HG03571 (cell line): ENCODE measurements around the gene ANO3.

Source experiments
- ATAC-seq: cut with Tn5 transposase; IDR thresholded peaks from one replicate; pipeline ENCODE4 v1.9.1; 2021; ENCODE audit not compliant: unreplicated experiment

ANO3 gene

DNA sequence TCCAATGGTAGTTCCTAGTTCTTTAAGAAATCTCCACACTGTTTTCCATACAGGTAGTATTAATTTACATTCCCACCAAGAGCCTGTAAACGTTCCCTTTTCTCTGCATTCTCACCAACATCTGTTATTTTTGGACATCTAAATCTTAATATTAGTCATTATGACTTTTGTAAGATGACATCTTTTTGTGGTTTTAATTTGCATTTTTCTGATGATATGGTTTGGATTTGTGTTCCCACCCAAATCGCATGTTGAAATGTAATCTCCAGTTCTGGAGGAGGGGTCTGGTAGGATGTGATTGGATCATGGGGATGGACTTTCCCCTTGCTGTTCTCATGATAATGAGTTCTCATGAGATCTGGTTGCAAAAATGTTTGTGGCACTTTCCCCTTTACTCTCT lies 151.2 kb downstream of the ANO3 start:
- no peak for ATAC-seq

DNA sequence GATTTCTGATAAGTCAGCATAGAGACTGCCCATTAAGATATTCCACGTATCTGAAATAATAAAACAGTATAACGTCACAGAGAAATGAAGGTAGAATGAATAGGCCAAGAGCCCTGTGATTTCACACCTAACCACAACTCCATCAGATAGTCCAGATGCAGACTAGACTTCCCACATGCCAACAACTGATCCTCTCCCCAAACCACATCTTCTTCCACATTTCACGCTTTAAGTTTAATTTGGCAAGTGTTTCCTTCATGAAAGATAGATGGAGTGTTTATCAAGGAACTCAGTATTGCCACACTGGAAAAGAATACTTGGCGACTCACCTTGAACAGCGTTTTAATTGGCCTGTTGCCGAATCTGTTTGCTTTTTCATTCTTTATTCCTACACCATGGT lies 158.6 kb downstream of the ANO3 start:
- no peak for ATAC-seq

DNA sequence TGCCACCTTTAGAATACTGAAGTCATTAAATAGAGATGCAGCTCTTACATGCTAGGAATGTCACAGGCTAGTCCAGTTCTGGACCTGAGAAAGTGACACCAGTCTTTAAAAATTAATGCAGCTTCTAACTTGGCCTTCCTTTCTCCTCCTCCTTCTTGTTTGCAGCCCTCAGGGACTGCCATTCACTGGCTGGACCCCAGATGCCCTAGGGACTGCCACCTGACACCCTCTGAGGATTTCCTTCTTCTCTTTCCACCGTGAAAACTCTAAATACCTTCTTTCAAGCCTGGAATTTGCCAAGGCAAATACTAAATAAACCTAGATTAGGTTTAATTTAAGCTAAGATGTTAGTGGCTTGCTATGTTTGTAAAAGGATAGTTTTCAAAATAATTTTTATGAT lies 161.7 kb downstream of the ANO3 start:
- no peak for ATAC-seq

DNA sequence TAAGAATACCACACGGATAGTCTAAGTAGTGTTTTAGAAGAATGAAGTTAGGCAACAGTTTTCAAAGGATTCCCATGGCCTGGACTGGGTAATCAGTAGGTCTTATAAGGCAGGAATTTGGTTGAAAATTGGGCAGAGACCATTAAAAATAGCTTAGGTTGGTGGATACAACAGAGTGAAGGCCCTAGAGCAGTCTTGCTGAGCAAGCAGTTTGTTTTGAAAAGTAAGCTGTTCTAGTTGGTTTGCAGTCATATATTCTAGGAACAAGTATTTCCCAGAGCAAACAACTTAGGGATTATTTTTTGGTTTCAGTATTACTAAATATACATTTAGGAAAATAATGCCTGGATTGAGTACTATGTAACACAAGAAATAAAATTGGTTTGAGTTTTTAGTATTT lies 175.3 kb downstream of the ANO3 start:
- ATAC-seq: no peak

DNA sequence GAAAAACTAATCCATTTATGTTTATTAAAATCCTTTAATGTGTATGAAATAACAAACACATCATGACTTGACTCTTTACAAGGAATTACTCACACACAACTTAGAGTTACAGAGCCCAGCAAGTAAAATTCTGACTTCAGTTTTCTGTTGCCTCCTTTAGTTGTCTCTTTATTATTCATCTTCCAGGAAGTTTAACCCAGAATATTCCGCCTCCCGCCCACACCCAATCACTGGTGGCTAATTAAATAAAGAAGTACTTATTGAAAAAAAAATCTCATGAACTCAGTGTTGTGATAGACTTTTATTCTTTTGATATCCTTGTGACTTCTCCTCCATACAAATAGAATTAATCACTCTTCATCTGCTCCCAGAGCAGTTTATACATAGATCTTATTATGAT lies 178.2 kb downstream of the ANO3 start:
- no peak for ATAC-seq

DNA sequence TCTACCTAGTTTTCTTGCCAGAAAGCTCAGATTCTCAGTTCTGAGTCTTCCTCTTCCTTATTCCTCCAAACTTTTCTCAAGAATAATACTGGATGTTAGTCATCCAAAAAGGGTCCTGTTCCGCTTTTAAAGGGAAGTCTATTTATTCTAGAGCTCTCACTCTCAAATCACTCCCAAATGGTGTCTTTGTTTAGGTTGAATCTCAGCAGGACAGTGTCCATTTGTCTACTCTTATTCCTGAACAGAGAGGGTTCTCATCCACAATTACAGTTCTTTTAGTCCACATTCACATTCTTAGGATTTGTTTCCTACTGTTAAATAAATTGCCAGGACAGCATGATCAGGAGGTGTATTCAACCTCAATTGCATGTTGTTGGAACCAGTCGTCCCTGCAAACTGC lies 178.8 kb downstream of the ANO3 start:
- ATAC-seq: no peak

DNA sequence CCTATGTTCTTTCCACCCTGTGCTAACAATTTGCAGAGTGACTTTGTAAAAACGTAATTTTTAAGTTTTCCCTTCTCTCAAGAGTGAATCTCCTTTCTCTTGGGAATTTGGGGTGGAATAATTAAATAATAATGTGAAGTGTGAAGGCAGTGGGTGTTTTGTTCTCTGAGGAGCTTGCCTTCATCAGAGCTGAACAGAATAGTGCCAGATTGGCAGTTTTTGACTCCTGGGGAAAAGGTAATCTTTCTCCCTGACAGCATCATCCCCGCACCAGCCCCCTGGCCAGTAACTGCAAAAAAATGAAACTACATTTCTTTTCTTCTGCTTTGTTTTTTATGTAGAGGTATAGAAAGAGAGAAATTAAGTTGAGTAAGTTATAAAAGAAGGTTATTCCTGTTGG lies 180.3 kb downstream of the ANO3 start:
- ATAC-seq: no peak

DNA sequence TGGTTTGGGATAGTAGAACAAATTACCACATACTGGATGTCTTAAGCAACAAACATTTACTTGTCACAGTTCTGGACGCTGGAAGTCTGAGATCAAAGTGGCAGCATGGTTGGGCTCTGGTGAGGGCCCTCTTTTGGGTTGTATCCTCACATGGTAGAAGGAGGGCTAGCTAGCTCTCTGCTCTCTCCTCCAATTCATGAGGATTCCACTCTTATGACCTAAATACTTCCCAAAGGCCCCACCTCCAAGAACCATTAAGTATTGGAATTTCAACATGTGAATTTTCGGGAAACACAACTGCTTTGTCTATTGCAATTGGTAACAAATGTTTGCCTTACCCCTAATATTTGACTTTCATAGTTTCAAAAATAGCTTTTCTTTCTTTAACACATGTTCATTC lies 187.5 kb downstream of the ANO3 start:
- ATAC-seq: no peak

DNA sequence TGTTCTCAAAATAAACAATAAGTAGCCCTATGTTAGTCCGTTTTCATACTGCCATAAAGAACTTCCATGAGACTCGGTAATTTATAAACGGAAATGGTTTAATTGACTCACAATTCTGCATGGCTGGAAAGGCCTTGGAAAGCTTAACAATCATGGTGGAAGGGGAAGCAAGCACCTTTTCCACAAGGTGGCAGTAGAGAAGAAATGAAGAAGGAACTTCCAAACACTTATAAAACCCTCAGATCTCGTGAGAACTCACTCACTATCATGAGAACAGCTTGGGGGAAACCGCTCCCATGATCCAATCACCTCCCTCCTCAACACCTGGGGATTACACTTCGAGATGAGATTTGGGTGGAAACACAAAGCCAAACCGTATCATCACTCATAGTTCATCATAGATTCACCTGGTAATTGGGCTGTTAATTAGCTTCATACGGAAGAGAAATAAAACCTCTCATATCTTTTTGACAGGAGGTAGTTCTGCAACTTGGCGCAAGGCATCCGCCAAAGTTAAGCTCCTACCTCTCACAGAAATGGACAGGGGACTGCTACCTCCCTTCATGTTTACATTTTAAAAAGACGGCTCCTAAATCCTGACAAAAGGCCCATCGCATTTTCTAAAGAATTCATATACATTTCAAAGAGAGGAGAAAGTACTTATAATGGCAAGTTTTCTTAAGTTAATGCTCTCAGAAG lies 191.1 kb downstream of the ANO3 start:
- ATAC-seq: no peak

DNA sequence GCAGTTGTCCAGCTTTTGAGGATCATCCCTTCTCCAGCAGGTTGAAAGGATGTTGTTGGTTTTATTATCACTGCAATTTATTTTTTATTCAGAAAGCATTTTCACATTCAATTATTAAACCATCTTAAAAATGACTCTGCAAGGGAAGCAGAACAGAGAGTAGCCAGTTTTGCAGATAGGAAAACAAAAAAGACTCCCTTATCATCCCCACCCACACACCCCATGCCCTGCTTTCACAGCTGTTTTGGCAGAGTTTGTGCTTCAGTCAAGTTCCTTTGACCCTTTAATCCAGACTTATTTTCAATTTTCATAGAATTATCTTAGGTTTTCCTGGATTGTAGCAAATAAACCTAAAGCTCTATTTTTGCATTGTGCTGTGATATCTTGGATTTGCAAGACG lies 195.8 kb downstream of the ANO3 start:
- ATAC-seq: no peak

DNA sequence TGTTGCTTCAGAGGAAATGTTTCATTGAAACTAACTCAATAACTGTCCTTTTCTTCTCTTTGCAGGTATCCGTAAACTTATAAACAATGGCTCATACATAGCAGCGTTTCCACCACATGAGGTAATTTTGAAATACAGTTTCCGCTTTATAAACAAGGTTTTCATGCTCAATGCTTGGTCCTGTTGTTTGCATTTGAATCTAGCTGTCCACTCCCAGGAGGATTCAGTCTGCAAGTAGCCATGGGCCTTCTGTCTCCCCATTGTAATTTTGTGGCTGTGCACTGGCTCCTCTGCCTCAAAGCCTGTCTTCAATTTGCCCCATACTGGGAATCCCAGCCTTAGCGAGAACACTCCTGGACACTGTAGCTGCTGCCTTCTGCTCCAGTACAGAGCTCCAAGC lies 205.4 kb downstream of the ANO3 start:
- no peak for ATAC-seq

DNA sequence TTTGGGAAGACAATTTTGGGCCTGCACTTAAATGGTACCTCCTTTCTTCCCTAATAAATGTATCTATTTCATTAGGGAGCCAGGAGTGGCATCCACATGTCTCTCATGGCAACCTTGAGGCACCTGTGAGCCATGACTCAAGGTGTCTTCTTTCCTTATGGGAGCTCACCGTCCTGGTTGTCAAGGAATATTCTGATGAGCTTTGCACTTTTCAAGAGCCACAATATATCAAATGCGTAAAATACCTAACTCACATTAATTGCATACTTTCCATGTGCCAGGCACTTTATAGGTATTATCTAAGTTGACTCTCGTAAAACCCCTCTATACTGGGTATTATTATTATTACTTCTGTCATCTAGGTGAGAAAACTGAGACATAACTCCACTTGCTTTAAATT lies 207.6 kb downstream of the ANO3 start:
- no peak for ATAC-seq

DNA sequence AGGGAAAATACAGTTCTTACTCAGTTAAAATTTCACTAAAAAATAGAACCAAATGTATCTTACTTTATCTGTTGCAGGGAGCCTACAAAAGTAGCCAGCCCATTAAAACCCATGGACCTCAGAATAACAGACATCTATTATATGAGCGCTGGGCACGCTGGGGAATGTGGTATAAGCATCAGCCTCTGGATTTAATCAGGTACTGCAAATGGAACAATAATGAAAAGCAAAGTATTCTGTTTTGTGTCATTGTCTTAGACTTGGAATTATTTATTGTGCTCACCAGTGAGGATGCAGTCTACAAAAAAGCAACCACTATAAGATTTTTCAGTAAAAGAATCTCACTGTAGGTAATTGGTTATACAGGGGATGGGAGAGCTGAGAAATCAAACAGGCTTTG lies 209.9 kb downstream of the ANO3 start:
- ATAC-seq: no peak

DNA sequence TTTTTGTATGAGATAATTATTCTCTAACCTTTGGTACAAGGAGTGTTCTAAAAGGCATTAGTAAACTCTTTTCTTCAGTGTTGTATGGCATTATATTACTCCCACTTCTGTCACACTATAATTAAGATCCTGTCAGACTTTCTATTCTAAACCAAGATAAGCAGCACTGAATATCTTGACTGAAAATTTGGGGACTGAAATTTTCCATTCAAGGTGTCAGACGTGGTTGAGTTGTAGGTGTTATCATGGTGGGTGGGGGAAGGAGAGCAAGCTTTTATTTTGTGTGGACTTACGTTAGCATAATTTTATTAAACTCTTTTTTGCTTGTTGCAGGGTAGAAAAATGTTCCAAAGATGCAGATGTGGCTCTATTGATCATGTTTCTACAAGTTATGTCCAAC lies 217.2 kb downstream of the ANO3 start:
- ATAC-seq: no peak

DNA sequence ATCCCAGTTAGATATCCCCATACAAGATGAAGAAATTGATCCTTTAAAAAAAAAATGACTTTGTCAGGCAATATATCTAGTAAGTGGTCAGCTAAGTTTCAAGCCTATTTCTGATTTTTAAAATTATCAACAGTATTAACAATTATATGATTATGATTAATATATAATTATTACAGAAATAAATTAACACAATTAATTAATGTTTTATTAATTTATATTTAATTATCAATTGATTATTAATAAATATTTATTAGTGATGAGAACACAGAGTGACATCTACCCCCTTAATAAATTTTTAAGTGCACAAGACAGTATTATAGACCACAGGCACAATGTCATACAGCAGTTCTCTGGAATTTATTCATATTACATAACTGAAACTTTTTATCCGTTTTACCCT lies 218.1 kb downstream of the ANO3 start:
- no peak for ATAC-seq

DNA sequence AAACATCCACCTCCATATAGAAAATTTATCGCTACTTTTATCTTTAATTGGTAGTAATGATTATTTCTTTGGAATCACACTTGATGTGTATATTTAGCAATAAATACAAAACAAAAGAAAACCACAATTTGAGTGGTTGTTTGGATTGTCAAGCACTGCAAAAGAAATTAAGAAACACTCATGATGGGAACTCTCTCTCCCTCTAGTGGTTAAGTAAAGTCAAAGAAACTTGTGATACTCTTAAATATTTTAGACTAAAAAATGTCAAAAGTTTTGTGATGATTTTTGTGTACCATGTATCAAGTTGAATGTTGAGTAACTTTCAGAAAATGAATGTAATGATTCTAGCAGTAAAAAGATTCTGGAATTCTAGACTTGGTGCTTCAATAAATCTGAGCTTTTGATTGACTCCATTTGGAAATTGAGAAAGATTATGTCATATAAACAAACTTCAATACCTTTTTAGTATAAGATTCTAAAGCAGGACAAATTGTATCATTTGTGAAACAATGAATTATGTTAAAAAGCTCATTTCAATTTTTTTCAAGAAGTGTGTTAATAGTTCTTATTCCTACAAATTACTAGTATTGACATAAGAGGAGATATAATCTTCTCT lies 219.4 kb downstream of the ANO3 start:
- ATAC-seq: no peak

DNA sequence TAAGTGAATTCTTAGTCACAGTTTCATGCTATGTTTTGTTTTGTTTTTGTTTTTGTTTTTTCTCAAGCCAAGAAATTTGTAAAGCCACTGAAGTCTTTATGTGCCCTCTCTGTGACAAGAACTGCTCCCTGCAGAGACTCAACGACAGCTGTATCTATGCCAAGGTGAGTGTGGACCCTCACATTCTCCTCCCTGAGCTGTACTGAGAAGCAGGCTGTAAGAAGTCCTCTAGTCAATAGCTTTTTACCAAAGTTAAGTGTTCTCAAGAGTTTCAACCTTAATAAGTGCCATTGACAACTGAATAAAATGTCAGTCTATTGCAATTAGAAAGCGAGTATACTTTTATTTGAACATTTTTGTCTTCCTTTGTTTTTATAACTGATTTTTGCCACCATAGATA lies 221.3 kb downstream of the ANO3 start:
- ATAC-seq: no peak

DNA sequence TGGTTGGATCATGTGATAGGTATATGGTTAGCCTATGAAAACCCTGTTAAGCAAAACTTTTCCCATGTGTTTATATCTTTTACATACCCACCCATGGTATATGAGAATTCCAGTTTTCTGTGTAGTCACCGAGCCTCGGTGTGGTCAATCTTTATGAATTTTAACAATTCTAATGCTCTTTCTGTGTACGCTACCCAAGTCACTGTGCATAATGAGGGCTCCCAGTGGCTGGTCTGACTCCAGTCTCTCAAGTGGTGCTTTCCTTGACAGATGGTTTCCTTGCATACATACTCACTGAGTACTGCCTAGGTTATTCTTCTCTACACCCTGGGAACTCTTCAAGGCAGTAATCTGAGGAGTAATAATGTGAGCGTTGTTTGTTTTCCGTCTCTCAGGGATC lies 222.5 kb downstream of the ANO3 start:
- no peak for ATAC-seq

DNA sequence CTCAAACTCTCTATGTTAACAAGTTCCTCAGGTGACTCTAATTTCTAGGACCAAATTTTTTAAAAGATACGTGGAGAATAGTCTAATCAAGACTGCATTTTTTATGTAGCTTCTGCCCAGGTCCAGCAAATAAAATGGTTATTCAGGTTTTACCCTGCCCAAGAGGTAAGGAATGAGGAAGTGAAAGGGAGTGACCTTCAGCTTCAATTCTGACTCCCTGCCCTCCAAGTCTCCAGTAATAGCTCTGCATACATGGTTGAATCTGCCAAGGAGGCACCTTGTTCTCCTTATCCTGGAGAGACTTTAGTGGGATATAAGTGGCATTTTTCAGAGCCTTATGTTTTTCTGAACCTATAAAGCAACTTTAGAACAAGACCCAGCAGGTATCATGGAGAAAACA lies 224.7 kb downstream of the ANO3 start:
- no peak for ATAC-seq

DNA sequence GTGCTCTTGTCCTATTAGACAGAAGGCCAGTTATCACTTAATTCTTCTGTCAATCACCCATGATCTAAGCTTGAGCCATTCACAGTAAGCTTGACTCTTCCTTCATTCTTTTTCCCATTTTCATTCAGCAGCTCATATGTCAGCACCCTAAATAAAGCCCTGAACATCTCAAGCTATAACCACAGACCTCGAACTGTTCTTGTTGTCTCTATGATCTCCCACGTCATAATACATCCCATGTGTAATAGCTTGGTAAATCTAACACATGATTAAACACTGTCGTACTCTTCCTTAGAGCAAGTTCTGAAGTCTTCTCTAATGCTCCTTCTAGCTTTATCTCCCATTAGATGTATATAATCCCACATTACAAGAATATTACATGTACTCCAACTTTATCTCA lies 225.7 kb downstream of the ANO3 start:
- no peak for ATAC-seq

DNA sequence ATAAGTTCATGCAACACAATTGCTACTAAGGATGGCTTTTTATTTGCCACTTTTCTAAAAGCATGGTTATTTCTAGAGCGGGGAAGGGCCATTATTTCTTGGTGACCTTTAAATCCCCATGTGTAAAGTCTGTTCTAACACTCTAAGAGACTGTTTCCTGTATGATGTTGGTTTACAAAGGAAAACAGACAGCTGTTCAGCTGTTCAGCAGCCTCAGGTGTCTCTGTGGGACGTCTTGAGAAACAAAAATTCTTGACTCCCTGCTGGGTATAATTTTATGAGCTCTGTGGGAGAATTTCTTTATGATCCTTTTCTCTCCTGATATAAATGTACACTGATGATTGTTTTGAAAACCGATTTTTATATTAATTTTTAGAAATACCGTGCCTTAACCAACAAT lies 226.3 kb downstream of the ANO3 start:
- no peak for ATAC-seq

DNA sequence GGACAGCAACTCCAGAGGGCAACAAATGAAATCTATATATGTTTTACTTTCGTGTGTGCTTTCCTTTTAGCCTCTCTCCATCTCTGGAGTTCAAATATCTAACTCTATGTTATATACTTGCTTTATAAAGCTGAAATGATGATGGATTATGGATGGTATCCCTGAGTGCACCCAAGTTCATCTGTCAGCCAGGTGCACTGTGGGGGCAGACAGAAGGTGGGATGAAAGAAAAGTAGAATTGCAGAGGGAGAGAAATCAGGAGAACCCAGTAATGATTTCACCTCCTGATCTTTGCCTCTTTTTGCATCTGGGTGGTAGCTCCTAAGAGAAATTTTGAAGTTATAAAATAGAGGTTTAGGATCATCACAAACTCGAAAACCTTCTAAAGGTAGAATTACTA lies 237.7 kb downstream of the ANO3 start:
- no peak for ATAC-seq
